T-helper 1 cell (primary cell): ENCODE data around the gene PCDHGB2.
A peak's percentile ranks its signal among the peaks of the same experiment; 100 is the strongest.
"Not testable (repeated sequence)": the region's sequence is repeated elsewhere in the genome, so short reads cannot be mapped to it uniquely, and the experiment has no call there.

Source experiments
- DNase-seq, 5 donors: peaks; one replicate each; pipeline ENCODE4 v3.0.0-alpha.2; 2012 to 2020

Gene PCDHGB2

DNA sequence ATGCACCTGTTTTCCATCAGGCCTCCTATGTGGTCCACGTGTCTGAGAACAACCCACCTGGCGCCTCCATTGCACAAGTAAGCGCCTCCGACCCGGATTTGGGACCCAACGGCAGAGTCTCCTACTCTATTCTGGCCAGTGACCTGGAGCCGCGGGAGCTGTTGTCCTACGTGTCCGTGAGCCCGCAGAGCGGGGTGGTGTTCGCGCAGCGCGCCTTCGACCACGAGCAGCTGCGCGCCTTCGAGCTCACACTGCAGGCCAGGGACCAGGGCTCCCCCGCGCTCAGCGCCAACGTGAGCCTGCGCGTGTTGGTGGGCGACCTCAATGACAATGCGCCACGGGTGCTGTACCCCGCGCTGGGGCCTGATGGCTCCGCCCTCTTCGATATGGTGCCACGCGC lies 8.2 kb upstream of the PCDHGB2 start:
- no peak for DNase-seq

GRCh38 chr5:141354900-141355469 lies 4.8 kb upstream of the PCDHGB2 start, which contains the start of gene PCDHGA4:
TSS of gene PCDHGA4 (plus strand) at chr5:141355021. CDS start at chr5:141355108, 87 bp downstream.
- DNase-seq = no peak

GRCh38 chr5:141355641-141356040 lies 4.2 kb upstream of the PCDHGB2 start:
- no peak for DNase-seq

DNA sequence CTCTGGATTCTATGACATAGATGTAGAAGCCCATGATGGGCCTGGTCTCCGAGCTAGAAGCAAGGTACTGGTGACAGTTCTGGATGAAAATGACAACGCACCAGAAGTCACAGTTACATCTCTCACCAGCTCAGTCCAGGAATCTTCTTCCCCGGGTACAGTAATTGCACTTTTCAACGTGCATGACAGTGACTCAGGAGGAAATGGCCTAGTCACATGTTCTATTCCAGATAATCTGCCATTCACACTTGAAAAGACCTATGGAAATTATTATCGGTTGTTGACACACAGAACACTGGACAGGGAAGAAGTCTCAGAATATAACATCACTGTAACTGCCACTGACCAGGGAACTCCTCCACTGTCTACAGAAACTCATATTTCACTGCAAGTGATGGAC lies 3.7 kb upstream of the PCDHGB2 start:
- no peak for DNase-seq

- DNase-seq = no peak
Observed at GRCh38 chr5:141356950-141357349, 2.8 kb upstream of the PCDHGB2 start.

GRCh38 chr5:141360685-141361084 lies 891 bp downstream of the PCDHGB2 start:
- DNase-seq = no peak

DNA sequence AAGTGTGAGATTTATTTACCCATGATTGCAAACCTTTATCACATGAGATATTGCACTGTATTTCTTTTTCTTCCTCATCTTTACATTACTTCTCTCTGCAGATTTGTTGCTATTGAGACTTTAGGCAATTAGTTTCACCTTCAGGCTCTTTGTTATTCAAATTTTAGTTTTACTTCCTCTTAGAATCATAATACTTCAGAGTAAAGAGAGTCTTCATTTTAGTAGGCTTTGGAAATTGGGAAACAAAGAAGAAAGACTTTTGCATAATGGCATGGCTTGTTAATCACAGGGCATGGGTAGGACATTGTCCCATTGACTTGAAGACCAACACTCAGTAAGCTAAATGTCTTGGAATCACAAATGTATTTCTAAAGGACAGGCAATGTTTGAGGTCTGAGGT lies 2.9 kb downstream of the PCDHGB2 start:
- no peak for DNase-seq

GRCh38 chr5:141363952-141364660 lies 4.3 kb downstream of the PCDHGB2 start, which contains the start of gene PCDHGA5:
TSS of gene PCDHGA5 (plus strand) at chr5:141364162. CDS start at chr5:141364331, 169 bp downstream.
- no peak for DNase-seq

GRCh38 chr5:141366016-141366896 lies 6.5 kb downstream of the PCDHGB2 start:
- no peak for DNase-seq

DNA sequence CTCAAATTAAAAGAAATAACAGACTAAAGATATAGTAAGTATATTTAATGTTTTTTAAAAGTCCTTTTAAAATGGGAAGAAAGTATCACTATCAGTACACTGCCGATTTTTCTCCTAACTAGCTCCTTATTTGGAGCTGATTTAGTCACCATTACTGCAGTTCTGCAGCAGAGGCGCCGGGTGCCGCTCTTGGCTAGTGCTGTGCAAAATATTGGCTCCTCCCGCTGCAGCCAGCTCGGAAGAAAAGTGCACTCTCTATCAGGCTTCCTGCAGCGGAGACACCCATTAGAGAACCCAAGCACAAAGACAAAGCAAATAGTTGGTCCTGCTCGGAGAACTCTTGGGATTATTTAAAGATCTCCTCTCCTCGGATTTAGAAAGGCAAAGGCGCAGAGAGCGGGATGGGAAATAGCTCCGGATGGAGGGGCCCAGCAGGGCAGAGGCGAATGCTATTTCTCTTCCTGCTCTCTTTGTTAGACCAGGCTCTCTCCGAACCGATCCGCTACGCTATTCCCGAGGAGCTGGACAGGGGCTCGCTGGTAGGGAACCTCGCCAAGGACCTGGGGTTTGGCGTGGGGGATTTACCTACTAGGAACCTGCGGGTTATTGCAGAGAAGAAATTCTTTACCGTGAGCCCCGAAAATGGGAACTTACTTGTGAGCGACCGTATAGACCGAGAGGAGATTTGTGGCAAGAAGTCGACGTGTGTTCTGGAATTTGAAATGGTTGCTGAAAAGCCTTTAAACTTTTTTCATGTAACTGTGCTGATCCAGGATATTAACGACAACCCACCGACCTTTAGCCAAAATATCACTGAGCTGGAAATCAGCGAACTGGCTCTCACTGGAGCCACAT lies 10.4 kb downstream of the PCDHGB2 start, which contains the start of gene PCDHGB3:
Gene PCDHGB3 (plus strand): TSS at position 249 of the 855 bp plus-strand sequence. CDS start 153 bp downstream, at position 402.
- peak in 3 of 5 donors; percentile 18 to 29 (median 21) for DNase-seq

GRCh38 chr5:141371572-141372475 lies 12.0 kb downstream of the PCDHGB2 start:
- DNase-seq = no peak

DNA sequence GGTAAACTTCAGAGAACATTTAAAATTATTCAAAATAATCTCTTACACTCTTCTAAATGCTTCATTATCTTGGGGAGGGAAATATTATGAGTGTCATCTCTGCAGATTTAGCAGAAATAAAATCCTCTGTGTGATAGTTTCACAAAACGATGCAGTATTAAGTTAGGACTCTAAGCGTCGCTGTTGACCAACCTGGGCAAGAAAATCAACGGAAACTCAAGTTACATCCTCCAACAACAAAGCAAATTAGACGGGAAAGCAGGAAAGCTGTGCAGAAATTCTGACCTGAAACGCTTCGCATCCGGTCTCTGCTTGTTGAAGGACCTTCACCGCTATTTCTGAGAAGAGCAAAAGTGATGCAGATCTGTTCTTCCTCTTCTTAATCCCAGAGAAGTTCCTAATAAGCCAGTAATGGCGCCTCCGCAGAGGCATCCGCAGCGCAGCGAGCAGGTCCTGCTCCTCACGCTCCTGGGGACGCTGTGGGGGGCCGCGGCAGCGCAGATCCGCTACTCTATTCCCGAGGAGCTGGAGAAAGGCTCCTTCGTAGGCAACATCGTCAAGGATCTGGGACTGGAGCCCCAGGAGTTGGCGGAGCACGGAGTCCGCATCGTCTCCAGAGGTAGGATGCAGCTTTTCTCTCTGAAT lies 14.0 kb downstream of the PCDHGB2 start, which contains the start of gene PCDHGA6:
Gene PCDHGA6 (plus strand): TSS at position 219 of the 645 bp plus-strand sequence. CDS start 193 bp downstream, at position 412.
- DNase-seq = no peak

- DNase-seq = no peak
Observed at GRCh38 chr5:141374627-141375026, 14.8 kb downstream of the PCDHGB2 start.

DNA sequence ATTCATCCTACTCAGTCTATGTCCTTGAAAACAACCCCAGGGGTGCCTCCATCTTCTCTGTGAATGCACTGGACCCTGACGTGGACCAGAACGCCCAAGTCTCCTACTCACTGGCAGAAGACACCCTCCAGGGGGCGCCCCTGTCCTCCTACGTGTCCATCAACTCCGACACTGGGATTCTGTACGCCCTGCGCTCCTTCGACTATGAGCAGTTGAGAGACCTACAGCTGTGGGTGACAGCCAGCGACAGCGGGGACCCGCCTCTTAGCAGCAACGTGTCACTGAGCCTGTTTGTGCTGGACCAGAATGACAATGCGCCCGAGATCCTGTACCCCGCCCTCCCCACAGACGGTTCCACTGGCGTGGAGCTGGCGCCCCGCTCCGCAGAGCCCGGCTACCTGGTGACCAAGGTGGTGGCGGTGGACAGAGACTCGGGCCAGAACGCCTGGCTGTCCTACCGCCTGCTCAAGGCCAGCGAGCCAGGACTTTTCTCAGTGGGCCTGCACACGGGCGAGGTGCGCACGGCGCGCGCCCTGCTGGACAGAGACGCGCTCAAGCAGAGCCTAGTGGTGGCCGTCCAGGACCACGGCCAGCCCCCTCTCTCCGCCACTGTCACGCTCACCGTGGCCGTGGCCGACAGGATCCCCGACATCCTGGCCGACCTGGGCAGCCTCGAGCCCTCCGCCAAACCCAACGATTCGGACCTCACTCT lies 15.8 kb downstream of the PCDHGB2 start:
- DNase-seq = not testable (repeated sequence)

- no peak for DNase-seq
Observed at GRCh38 chr5:141382469-141383294, 22.9 kb downstream of the PCDHGB2 start, which contains the start of gene PCDHGA7. TSS of gene PCDHGA7 (plus strand) at chr5:141382742. CDS start at chr5:141382900, 158 bp downstream.

GRCh38 chr5:141383345-141383744 lies 23.6 kb downstream of the PCDHGB2 start:
- no peak for DNase-seq

GRCh38 chr5:141384471-141385267 lies 24.9 kb downstream of the PCDHGB2 start:
- DNase-seq = no peak
